Left ventricle myocardium inferior (tissue), 1 donor: Measurements from ENCODE around the gene HDAC4. TPM values are rescaled to one million over a fixed set of nuclear protein-coding genes. Genes with fewer than 3 reads are reported as not detected.

Experiments used
- DNase-seq: peaks from one replicate; pipeline ENCODE4 v3.0.0-alpha.2; 2020
- H3K27ac ChIP-seq: fragments of 200-600 bp; replicated peaks from 2 replicates; pipeline ENCODE4 v1.8.0; 2021
- H3K27me3 ChIP-seq: fragments of 200-600 bp; 2 replicates; pipeline ENCODE4 v1.8.0; 2021; ENCODE audit warnings: low read depth
- H3K36me3 ChIP-seq: fragments of 200-600 bp; 2 replicates; pipeline ENCODE4 v1.8.0; 2021
- H3K4me1 ChIP-seq: fragments of 200-600 bp; 2 replicates; pipeline ENCODE4 v1.8.0; 2021
- H3K4me3 ChIP-seq: fragments of 200-600 bp; 2 replicates; pipeline ENCODE4 v1.8.0; 2021; ENCODE audit warnings: mild to moderate bottlenecking, moderate library complexity
- H3K9me3 ChIP-seq: fragments of 200-600 bp; replicated peaks from 2 replicates; pipeline ENCODE4 v1.8.0; 2021
- intact Hi-C: fragments of 100-400 bp; cut with micrococcal nuclease; formaldehyde crosslinking; loops from one replicate; pipeline ENCODE4 v1.11.0; 2022
- total RNA-seq: library from RNA; stranded (reverse); fragmentation: NEBNext Ultra II Directional; extraction: Animal tissue kit (Norgen Biotek cat#: 25700); gene quantifications from one replicate; pipeline ENCODE4 v1.2.1, GENCODE V29; 2021
- TF ChIP-seq, protein P1 (sequence below): fragments of 200-600 bp; IDR thresholded peaks from 2 replicates; pipeline ENCODE4 v1.8.0; 2021; ENCODE audit warnings: antibody characterized with exemption, mild to moderate bottlenecking, borderline replicate concordance
- donor health status: DM: no; HTN: yes; CAD: no; lungs with severe emphysema.

HDAC4 gene
- total RNA-seq, 1 donor from 2014 or later, result 23.9 TPM

DNA sequence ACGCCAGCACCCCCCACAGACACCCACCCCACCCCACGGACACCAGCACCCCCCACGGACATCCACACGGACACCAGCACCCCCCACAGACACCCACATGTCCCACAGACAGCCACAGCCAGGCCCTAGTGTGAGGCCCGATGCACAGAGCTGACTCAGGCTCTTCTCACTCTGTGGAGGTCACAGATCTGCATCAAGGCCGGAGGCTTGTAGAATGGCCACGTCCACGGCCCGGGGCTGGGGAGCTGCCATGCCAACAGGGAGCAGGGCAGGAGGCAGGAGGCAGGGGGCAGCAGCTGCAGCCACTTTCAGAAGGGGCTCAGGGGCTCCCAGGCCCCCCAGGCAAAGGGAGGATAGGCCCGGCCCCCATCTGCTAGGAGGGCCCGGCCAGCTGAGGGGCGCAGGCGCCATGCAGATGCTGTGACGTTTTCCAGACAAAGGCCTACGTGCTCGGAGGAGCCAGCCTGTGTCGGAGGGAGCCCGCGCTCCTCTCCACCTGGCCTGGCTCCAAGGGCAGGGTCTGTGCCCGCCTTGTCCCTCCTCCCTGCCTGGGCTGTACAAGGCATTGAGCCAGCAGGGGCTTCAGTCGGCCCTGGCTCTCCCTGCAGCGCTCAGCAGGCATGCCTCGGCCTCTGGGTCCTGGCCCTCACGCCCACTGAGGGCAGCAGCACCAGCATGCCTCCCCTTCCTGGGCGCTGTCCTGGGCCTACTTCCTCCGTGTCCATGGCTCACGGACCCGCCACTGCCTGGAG, 304.0 kb downstream of the HDAC4 start:
- Histone ChIP-seq H3K27ac (no peak overlapping the region), H3K27me3 (no peaks in the 10 kb centered on the region), H3K9me3 (no peaks in the 10 kb centered on the region), H3K4me3 (no peak overlapping the region), H3K4me1 (no peaks in the 10 kb centered on the region), H3K36me3 (peaks cover 55% of the 10 kb centered on the region)
- no peak for DNase-seq
- TF ChIP-seq, protein P1, sequence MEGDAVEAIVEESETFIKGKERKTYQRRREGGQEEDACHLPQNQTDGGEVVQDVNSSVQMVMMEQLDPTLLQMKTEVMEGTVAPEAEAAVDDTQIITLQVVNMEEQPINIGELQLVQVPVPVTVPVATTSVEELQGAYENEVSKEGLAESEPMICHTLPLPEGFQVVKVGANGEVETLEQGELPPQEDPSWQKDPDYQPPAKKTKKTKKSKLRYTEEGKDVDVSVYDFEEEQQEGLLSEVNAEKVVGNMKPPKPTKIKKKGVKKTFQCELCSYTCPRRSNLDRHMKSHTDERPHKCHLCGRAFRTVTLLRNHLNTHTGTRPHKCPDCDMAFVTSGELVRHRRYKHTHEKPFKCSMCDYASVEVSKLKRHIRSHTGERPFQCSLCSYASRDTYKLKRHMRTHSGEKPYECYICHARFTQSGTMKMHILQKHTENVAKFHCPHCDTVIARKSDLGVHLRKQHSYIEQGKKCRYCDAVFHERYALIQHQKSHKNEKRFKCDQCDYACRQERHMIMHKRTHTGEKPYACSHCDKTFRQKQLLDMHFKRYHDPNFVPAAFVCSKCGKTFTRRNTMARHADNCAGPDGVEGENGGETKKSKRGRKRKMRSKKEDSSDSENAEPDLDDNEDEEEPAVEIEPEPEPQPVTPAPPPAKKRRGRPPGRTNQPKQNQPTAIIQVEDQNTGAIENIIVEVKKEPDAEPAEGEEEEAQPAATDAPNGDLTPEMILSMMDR, result no peak
- intact Hi-C loops, result no loop called here

DNA sequence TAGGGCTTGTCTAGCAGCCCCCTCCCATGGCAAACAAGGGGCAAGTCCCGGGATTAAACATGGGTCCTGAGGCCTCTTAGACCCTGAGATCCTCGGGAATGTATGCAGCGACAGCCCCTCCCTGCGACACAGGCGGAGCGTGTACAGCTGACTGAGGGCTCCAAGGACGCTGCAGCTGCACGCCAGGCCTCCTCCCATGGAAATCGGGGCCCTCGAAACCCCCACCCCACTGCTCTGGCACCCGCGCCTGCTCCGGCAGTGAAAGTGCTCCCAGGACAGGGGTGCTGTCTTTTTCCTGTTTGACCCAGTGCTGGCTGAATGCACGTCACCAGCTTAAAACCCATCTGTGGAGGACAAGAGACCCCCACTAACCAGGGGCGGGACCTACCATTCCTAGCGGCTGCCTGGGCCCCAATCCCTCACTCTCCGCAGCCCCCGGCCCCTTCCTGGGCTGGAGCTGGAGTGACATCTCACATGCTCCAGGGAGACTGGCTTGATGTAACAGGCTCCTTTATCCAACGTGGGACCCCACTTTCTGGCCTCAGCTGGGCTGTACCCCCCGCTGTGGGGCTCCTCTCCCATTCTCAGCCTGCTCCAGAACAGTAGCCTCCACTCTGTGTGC, 305.2 kb downstream of the HDAC4 start:
- intact Hi-C loops, result no loop called here
- DNase-seq, result no peak
- TF ChIP-seq, protein P1, result no peak
- peaks cover 53% of the 10 kb centered on the region for H3K36me3 ChIP-seq
- no peaks in the 10 kb centered on the region for H3K4me1 ChIP-seq
- H3K27ac ChIP-seq, result no peak overlapping the region
- no peak overlapping the region for H3K4me3 ChIP-seq
- no peaks in the 10 kb centered on the region for H3K9me3 ChIP-seq
- no peaks in the 10 kb centered on the region for H3K27me3 ChIP-seq

DNA sequence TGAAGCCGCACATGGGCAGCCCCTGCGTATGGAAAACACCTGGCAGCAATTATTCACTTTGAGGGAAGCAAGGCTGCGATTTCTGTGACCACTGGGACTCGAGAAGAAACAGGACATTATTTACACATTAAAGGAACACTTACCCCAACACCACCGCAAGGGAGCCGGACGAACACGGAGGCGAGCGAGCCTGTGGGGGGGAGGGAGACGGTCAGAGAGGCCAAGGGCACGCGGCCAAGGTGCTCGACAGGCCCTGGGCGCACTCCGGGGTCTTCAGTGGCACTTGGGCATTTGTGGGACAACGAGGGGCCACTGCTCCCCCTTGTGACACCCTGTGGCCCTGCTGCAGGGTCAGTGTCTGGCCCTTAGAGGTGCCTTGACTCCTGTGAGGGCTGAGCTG, 306.0 kb downstream of the HDAC4 start:
- no peaks in the 10 kb centered on the region for H3K27me3 ChIP-seq
- no peak overlapping the region for H3K27ac ChIP-seq
- intact Hi-C loops, result no loop called here
- peaks cover 47% of the 10 kb centered on the region for H3K36me3 ChIP-seq
- no peaks in the 10 kb centered on the region for H3K4me1 ChIP-seq
- TF ChIP-seq, protein P1, result no peak
- H3K4me3 ChIP-seq, result no peak overlapping the region
- no peak for DNase-seq
- no peaks in the 10 kb centered on the region for H3K9me3 ChIP-seq

DNA sequence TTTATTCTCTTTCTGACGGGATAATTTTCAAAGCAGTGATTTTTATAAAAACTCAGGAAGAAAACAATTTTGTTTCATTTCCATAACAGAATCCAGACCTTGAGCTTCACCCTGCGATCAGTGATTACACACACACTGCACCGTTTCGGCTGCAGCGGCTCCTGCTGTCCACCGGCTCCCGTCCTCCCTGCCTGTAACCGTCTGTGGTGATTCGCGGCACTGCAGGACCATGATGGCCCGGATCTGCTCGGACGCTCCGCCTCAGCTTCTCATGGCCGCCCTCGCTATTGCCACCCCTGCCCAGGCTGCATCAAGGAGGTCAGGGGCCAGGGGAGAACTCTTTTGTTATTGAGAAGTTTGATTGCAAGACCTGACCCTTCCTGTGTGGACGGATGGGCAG, 306.9 kb downstream of the HDAC4 start:
- no peak for DNase-seq
- TF ChIP-seq, protein P1, result no peak
- Histone ChIP-seq H3K27me3 (no peaks in the 10 kb centered on the region), H3K4me3 (no peak overlapping the region), H3K9me3 (no peaks in the 10 kb centered on the region), H3K27ac (no peak overlapping the region), H3K36me3 (peaks cover 52% of the 10 kb centered on the region), H3K4me1 (no peaks in the 10 kb centered on the region)
- intact Hi-C loops, result no loop called here

DNA sequence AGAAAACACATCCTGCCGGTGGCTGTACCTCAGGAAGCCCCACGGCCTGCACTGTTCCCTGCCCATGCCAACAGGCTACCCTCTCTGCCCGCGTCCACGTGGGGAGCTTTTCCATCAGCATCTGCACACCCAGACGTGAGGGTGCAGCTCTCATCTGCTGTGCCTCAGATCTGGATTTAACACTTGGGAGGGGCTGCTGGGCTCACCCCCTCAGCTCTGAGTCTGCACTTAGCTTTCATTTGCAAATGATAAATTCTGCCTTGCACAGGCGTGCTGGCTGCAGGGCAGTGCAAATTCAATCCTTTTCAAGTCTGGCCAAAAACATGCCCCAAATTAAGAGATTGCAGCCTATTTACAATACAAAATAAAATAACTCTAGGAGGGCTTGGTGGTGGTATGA, 307.3 kb downstream of the HDAC4 start:
- TF ChIP-seq, protein P1, result no peak
- Histone ChIP-seq H3K36me3 (peaks cover 56% of the 10 kb centered on the region), H3K4me3 (no peak overlapping the region), H3K4me1 (no peaks in the 10 kb centered on the region), H3K27me3 (no peaks in the 10 kb centered on the region), H3K9me3 (no peaks in the 10 kb centered on the region), H3K27ac (no peak overlapping the region)
- intact Hi-C loops, result no loop called here
- DNase-seq, result no peak
